Measurements from ENCODE around the gene RFC5. TPM values are rescaled to one million over a fixed set of nuclear protein-coding genes. Genes with fewer than 3 reads are reported as not detected.
A peak's percentile ranks its signal among the peaks of the same experiment; 100 is the strongest.

RFC5 gene
- total and polyA plus RNA-seq, 9 donors, result 13.0 to 20.9 (median 15.9) TPM

DNA sequence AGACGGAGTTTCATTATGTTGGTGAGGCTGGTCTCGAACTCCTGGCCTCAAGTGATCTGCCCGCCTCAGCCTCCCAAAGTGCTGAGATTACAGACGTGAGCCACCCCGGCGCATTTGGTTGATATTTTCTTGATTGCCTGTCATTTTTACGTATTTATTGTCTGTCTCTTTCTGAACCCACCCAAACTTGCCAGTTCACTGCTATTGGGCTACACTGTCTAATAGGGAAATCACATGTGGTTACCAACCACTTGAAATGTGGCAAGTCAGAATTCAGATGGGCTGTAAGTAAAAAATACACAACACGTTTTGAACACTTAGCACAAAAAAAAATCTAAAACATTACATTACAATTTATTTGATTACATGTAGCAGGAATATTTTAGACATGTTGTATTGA is 42.4 kb downstream of the RFC5 start:
- Histone ChIP-seq H3K27me3 (no peaks in the 10 kb centered on the region), H3K36me3 (no peaks in the 10 kb centered on the region), H3K27ac (no peak overlapping the region), H3K9me3 (no peaks in the 10 kb centered on the region), H3K4me3 (no peak overlapping the region), H3K4me1 (ENCODE audit: insufficient read depth) (peaks cover 12% of the 10 kb centered on the region)
- intact Hi-C loops (cut with DNase I), result no loop called here
- WGBS, 3 donors, result 90 to 92% (median 91%) methylated on average over 8 of the region's 8 CpGs
- TF ChIP-seq EP300 (IDR thresholded peaks at IDR 0.05) (no peak), POLR2A (IDR thresholded peaks at IDR 0.05) (no peak)
- TF ChIP-seq, protein P1, sequence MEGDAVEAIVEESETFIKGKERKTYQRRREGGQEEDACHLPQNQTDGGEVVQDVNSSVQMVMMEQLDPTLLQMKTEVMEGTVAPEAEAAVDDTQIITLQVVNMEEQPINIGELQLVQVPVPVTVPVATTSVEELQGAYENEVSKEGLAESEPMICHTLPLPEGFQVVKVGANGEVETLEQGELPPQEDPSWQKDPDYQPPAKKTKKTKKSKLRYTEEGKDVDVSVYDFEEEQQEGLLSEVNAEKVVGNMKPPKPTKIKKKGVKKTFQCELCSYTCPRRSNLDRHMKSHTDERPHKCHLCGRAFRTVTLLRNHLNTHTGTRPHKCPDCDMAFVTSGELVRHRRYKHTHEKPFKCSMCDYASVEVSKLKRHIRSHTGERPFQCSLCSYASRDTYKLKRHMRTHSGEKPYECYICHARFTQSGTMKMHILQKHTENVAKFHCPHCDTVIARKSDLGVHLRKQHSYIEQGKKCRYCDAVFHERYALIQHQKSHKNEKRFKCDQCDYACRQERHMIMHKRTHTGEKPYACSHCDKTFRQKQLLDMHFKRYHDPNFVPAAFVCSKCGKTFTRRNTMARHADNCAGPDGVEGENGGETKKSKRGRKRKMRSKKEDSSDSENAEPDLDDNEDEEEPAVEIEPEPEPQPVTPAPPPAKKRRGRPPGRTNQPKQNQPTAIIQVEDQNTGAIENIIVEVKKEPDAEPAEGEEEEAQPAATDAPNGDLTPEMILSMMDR (IDR thresholded peaks at IDR 0.05), result no peak
- no peak for DNase-seq

DNA sequence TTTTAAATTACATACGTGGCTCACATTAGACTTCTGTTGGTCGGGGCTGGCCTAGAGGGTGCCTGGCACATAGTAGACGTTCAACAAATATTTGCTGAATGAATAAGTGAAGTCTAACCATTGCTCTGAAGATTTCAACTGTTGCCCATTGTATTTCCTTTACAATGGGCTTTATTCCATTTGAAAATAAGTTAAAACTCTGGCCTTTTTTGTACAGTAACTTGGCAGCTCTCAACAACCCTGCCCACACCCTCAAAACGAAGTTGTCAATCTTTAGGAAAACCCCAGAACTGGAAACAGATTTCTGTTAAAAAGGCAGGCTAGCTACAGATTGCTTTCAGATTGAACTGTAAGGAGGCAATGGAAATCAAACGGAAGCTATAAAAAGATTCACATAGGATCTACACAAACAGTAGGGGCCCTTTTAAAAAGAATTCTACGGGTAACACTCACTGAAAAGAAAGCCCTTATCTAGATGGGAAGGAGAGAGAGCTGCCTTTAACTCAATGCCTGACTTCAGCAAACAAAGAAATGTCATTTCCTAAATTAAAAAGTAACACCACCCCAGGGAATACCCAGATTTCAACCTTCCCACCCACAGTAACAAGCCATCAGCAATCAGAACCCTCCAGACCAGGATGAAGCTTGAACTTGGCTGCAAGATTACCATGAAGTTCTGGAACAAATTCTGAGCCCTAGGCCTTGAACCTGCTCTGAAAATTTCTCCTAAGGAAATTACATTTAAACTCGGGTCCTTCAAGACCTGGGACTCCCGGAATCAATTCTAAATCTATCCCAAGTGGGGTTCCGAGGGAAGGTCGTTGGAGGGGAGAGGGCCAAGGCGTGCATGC is 43.1 kb downstream of the RFC5 start:
- Histone ChIP-seq H3K4me1 (ENCODE audit: insufficient read depth) (peaks cover 13% of the 10 kb centered on the region), H3K9me3 (no peaks in the 10 kb centered on the region), H3K4me3 (peak overlapping the region; percentile 88), H3K27ac (peak overlapping the region; percentile 95 to 98), H3K27me3 (no peaks in the 10 kb centered on the region), H3K36me3 (no peaks in the 10 kb centered on the region)
- DNase-seq, result no peak
- TF ChIP-seq POLR2A (IDR thresholded peaks at IDR 0.05) (no peak), EP300 (IDR thresholded peaks at IDR 0.05) (no peak)
- TF ChIP-seq, protein P1 (IDR thresholded peaks at IDR 0.05), result no peak
- 16 to 20% (median 19%) methylated on average over 11 of the region's 11 CpGs for WGBS, 3 donors
- intact Hi-C loops (cut with DNase I), result loop anchor here in 2 of 4 donors (5.0 to 10.0 kb wide), 2 partner anchors 43 to 75 kb away; partner anchors contain the start of genes PEBP1 (in 1 of the 2) and VSIG10 (in 1 of the 2)

DNA sequence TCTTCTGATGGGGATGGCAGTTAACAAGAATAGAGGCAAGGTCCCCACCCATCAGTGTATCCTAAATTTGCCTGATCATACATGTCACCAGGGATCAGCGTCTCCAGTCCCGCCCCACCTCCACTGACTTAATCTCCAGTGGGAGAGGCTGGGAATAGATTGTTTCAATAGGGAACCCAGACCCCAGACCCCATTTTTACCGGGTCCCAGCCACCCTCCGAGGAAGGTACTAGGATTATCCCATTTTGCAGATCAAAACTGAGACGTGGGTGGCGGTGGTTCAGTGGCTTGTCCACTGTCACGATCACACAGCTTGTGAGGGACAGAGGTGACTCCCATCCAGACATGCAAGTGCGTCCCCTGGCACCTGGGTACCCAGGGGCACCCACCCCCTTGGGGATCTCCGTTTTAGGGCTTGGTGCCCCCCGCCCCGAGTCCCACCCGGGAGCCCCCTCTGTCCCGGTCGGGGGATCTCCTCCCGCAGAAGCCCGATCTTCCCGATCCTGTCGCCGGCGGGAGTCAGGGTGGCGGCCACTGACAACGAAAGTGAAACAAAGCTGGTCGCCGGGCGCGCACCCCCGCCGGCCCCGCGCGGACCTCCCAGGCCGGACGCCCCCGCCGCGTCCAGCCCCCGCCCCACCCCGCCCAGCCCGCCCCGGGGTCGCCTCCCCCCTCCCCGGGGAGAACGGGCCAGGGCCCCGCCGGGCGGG is 44.0 kb downstream of the RFC5 start:
- 0 to 1% (median 1%) methylated on average over 20 to 46 of the region's 46 CpGs for WGBS, 3 donors
- Histone ChIP-seq H3K4me1 (ENCODE audit: insufficient read depth) (peaks cover 12% of the 10 kb centered on the region), H3K4me3 (peak overlapping the region; percentile 88), H3K27ac (peak overlapping the region; percentile 95 to 98), H3K27me3 (no peaks in the 10 kb centered on the region), H3K36me3 (no peaks in the 10 kb centered on the region), H3K9me3 (no peaks in the 10 kb centered on the region)
- no peak for TF ChIP-seq EP300 (IDR thresholded peaks at IDR 0.05)
- TF ChIP-seq POLR2A (IDR thresholded peaks at IDR 0.05), result no peak
- TF ChIP-seq, protein P1 (IDR thresholded peaks at IDR 0.05), result no peak
- intact Hi-C loops (cut with DNase I), result loop anchor here in 2 of 4 donors (5.0 to 10.0 kb wide), 2 partner anchors 42 to 74 kb away; partner anchors contain the start of genes PEBP1 (in 1 of the 2) and VSIG10 (in 1 of the 2)
- DNase-seq, result peak; percentile 53 to 74 (median 72)
